Thymus (tissue), 11 donors: ENCODE data around the gene WNK2. TPM values are rescaled to one million over a fixed set of nuclear protein-coding genes. Genes with fewer than 3 reads are reported as not detected.

Experiments used
- DNase-seq, 9 donors: peaks; one replicate each; pipeline ENCODE4 v3.0.0-alpha.2; 2013; ENCODE audit warnings: low spot score in 9 of 9, low read depth in 6 of 9, missing footprints in 1 of 9
- H3K27ac ChIP-seq, 2 donors: one replicate each; pipeline ENCODE4 v1.5.1; 2013; ENCODE audit warnings: control low read depth in 1 of 2, low read depth in 1 of 2, low read length in 1 of 2, mild to moderate bottlenecking in 1 of 2, moderate library complexity in 1 of 2
- H3K27me3 ChIP-seq, 2 donors: one replicate each; pipeline ENCODE4 v1.5.1; 2013; ENCODE audit warnings: low read length in 1 of 2; ENCODE audit not compliant: control insufficient read depth in 2 of 2, insufficient read depth in 1 of 2
- H3K36me3 ChIP-seq, 2 donors: one replicate each; pipeline ENCODE4 v1.5.1; 2013; ENCODE audit warnings: low read length in 1 of 2, mild to moderate bottlenecking in 1 of 2, moderate library complexity in 1 of 2; ENCODE audit not compliant: control insufficient read depth in 2 of 2, insufficient read depth in 2 of 2
- H3K4me1 ChIP-seq, 2 donors: one replicate each; pipeline ENCODE4 v1.5.1; 2013; ENCODE audit warnings: low read length in 2 of 2; ENCODE audit not compliant: control insufficient read depth in 2 of 2, insufficient read depth in 2 of 2
- H3K4me3 ChIP-seq, 2 donors: one replicate each; pipeline ENCODE4 v1.5.1; 2013; ENCODE audit warnings: low read length in 2 of 2, control low read depth in 1 of 2, mild to moderate bottlenecking in 1 of 2
- H3K9me3 ChIP-seq, 2 donors: one replicate each; pipeline ENCODE4 v1.5.1; 2013; ENCODE audit warnings: low read length in 1 of 2, mild to moderate bottlenecking in 1 of 2; ENCODE audit not compliant: control insufficient read depth in 2 of 2, insufficient read depth in 1 of 2
- WGBS: extraction: QIAGEN DNeasy Blood & Tissue Kit; methylation state at CpG from one replicate; pipeline ENCODE4 v1.1.7; 2013; 5-methylcytosine and 5-hydroxymethylcytosine counted together
- polyA plus RNA-seq: library from polyadenylated mRNA; stranded (reverse); fragments of 200-250 nt; gene quantifications from one replicate; pipeline ENCODE4 v1.2.3, GENCODE V29; 2013
- total RNA-seq: library from RNA; stranded (reverse); fragments of 120-200 nt; gene quantifications from one replicate; pipeline ENCODE4 v1.2.4, GENCODE V29; 2013
- donor health status: healthy.

WNK2 gene
- total and polyA plus RNA-seq, 2 donors = 9.1 to 12.5 TPM

DNA sequence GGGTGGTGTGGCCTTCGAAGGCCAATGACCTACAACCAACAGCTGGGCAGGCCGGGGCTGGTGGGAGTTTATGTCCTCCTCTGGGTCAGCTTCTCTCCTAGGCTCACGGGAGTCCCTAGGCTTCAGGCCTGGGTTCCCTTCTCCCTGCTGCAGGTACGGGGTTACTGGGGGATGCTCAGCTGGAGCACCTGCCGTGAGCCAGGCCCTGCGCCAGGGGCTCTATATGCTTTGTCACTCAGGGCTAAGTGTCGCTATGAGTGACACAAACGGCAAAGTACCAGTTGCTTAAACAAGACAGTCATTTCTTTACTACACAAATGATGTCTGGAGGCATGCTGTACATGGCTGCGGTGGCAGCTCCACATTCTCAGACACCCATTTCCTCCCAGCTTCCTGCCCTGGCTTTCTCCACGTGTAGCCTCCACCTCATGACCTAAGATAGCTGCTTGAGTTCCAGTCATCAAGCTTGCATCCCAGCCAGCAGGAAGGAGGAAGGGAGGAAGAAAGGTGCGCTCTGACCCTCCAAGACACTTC lies 27.4 kb upstream of the WNK2 start:
- Histone ChIP-seq H3K27ac (no peak overlapping the region), H3K27me3 (no peaks in the 10 kb centered on the region), H3K4me3 (no peak overlapping the region), H3K4me1 (no peaks in the 10 kb centered on the region), H3K9me3 (peaks cover 0 to 6% of the 10 kb centered on the region in 2 donors), H3K36me3 (no peaks in the 10 kb centered on the region)
- no peak for DNase-seq
- WGBS = 89% methylated on average over 11 of the region's 11 CpGs

DNA sequence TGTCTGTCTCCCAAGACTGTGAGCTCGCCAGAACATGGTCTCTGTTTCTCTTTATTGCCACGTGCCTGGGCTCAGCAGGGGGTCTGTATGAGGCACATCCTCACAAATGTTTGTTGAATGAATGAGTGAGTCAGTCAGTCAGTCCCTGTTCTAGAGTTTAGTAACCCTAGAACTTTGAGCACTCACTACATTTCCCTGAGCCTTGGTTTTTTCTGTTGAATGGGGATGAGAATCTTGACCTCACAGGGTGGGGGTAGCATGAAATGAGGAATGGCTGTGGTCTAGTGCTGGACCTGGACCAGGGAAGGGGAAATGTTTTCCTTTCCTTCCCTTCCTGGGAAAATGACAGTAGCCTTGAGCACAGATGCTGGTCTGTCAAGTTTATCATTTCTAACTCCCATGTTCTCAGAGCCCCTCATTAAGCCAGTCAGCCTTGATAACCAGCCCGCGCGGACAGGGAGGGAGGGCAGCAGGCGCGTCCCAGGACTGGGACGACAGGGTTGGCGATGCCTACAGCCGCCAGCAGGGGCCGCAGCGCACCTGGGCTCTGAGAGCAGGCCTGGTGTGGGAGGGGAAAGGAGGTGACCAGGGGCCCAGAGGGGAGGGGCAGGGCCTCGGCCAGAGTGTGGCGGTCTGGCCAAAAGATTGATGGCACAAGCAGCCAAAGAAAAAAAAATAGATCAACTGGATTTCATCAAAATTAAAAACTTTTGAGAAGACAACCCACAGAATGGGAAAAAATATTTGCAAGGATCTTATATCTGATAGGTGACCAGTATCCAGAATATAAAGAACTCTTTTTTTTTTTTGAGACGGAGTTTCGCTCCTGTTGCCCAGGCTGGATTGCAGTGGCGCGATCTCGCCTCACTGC lies 24.1 kb upstream of the WNK2 start:
- Histone ChIP-seq H3K36me3 (no peaks in the 10 kb centered on the region), H3K4me3 (no peak overlapping the region), H3K27ac (no peak overlapping the region), H3K4me1 (no peaks in the 10 kb centered on the region), H3K27me3 (no peaks in the 10 kb centered on the region), H3K9me3 (peaks cover 0 to 9% of the 10 kb centered on the region in 2 donors)
- DNase-seq = peak in 4 of 9 donors; percentile 39 to 65 (median 55)
- WGBS = 34% methylated on average over 19 of the region's 19 CpGs

DNA sequence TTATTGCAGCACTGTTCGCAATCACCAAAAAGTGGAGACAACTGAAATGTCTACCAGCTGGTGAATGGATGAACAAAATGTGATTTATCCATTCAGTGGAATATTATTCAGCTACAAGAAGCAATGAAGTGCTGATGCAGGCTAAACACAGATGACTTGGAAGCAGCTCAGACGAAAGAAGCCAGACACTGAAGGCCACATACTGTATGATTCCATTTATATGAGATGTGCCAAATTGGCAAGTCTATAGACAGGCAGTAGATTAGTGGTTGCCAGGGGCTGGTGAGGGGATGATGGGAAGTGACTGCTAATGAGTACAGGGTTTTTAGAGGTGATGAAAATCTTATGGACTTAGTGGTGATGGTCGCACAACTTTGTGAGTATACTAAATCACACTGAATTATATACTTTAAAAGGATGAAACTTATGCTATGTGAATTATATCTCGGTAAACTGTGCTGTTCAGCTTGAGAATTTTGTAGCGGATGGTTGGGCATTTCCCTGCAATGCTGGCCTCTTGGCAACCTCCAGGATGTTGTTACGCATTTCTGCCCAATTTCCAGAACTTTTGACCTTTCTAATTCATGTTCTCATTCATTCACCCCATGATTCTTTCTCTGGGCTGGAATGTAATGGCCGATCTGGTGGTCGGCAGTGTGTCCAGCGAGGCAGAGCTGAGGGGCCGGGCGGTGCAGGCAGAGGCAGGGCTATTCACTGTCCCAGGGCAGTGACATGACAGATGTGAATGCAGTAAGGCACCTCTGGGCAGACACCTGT lies 22.0 kb upstream of the WNK2 start:
- no peaks in the 10 kb centered on the region for H3K4me1 ChIP-seq
- no peak for DNase-seq
- no peak overlapping the region for H3K4me3 ChIP-seq
- no peaks in the 10 kb centered on the region for H3K36me3 ChIP-seq
- no peak overlapping the region for H3K27ac ChIP-seq
- H3K27me3 ChIP-seq = no peaks in the 10 kb centered on the region
- peaks cover 0 to 4% of the 10 kb centered on the region in 2 donors for H3K9me3 ChIP-seq
- WGBS = 88% methylated on average over 11 of the region's 11 CpGs

DNA sequence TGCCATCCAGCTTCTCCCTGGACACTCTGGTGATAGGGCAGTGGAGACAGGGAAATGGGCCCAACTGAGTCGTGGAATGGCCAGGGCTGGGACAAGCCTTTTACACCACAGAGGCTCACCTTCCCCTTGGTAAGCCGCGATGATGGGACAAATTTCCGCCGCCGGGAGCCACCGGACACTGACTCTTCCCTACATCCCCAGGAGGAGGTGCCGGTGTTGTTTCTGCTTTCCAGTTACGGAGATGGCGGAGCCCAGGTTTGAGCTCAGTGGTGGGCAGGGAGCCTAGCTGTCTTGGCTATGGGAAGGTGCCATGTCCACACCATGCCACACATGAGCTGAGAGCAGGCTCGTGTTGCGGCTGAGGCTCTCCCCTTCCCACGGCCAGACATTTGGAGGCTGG lies 19.9 kb upstream of the WNK2 start:
- H3K27ac ChIP-seq = no peak overlapping the region
- 91% methylated on average over 13 of the region's 13 CpGs for WGBS
- H3K27me3 ChIP-seq = no peaks in the 10 kb centered on the region
- no peak overlapping the region for H3K4me3 ChIP-seq
- DNase-seq = no peak
- H3K36me3 ChIP-seq = no peaks in the 10 kb centered on the region
- no peaks in the 10 kb centered on the region for H3K4me1 ChIP-seq
- peaks cover 0 to 4% of the 10 kb centered on the region in 2 donors for H3K9me3 ChIP-seq

DNA sequence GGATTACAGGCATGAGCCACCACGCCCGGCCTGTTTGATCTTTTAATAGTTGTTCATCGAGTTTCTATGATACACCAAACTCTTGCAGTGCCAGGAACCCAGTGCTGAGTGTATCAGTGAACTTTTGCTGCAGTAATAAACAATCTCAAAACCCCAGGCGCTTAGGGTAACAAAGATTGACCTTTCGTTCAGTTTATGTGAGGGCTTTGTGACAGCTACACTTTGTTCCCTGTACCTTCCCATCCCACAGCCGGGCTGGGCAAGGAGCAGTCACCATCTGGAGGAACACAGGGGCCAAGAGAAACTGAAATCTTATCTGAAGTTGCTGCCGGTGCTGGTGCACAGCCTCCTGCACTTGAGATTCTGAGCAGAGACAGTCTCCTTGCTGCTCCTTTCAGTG lies 17.2 kb upstream of the WNK2 start:
- no peaks in the 10 kb centered on the region for H3K4me1 ChIP-seq
- H3K9me3 ChIP-seq = peaks cover 0 to 4% of the 10 kb centered on the region in 2 donors
- no peaks in the 10 kb centered on the region for H3K36me3 ChIP-seq
- H3K4me3 ChIP-seq = no peak overlapping the region
- no peak for DNase-seq
- WGBS = 92% methylated on average over 7 of the region's 7 CpGs
- H3K27me3 ChIP-seq = no peaks in the 10 kb centered on the region
- H3K27ac ChIP-seq = no peak overlapping the region

DNA sequence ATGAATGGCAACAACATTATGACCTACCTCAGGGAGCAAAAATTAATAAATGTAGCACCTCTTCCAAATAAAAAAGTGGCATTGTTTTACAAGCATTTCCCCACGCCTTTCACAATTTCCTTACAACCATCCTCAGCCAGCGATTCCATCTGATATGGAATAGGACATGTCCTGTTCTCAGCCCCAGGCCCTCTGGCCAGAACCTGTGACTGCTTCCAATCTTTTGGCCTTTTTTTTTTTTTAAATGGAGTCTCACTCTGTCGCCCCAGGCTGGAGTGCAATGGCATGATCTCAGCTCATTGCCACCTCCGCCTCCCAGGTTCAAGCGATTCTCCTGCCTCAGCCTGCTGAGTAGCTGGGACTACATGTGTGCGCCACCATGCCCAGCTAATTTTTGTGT lies 16.8 kb upstream of the WNK2 start:
- Histone ChIP-seq H3K9me3 (peaks cover 0 to 4% of the 10 kb centered on the region in 2 donors), H3K36me3 (no peaks in the 10 kb centered on the region), H3K27me3 (no peaks in the 10 kb centered on the region), H3K4me1 (no peaks in the 10 kb centered on the region), H3K27ac (no peak overlapping the region), H3K4me3 (no peak overlapping the region)
- no peak for DNase-seq
- 96% methylated on average over 6 of the region's 6 CpGs for WGBS

DNA sequence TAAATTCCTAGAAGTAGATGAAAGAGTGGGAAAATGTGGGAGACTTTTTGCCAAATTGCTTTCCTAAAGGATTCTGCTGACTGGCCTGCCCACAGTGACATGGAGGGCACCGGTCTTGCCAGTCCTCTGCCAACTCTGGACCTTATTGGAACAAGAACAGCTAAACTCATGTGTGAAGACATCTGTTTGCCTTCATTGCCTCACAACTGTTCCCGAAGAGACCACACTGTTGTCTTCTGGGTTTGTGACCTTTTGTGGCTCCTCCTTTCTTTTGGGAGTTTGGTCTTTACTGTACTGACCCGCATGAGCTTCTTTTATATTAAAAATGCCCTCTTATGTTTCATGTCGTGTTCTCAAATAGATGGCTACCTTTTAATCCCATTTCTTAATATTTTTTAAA lies 16.1 kb upstream of the WNK2 start:
- peaks cover 0 to 2% of the 10 kb centered on the region in 2 donors for H3K27me3 ChIP-seq
- H3K9me3 ChIP-seq = peaks cover 0 to 4% of the 10 kb centered on the region in 2 donors
- no peak overlapping the region for H3K27ac ChIP-seq
- no peak overlapping the region for H3K4me3 ChIP-seq
- H3K4me1 ChIP-seq = no peaks in the 10 kb centered on the region
- WGBS = 84% methylated on average over 4 of the region's 4 CpGs
- H3K36me3 ChIP-seq = no peaks in the 10 kb centered on the region
- DNase-seq = no peak

DNA sequence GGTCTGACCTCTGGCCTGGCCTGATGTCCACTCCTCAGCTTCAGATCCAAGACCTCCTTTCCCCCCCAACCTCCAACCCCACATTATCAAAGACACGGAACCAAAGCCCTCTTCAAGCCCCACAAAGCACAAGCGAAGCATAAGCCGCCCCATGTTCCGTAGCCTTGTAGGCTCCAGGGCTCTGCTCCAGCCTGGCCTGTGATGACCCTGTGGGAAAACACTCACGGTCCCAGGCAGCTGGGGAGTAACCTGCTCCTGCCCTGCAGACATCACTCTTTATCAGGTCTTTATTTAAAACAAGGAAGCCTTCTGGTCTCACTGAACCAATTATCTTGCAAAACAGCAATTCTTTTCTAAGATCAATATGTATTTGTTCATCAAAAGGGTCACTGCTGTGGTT lies 15.4 kb upstream of the WNK2 start:
- H3K27me3 ChIP-seq = peaks cover 0 to 5% of the 10 kb centered on the region in 2 donors
- no peaks in the 10 kb centered on the region for H3K9me3 ChIP-seq
- no peak for DNase-seq
- H3K36me3 ChIP-seq = no peaks in the 10 kb centered on the region
- H3K4me3 ChIP-seq = no peak overlapping the region
- peaks cover 0 to 4% of the 10 kb centered on the region in 2 donors for H3K4me1 ChIP-seq
- H3K27ac ChIP-seq = no peak overlapping the region
- 95% methylated on average over 5 of the region's 5 CpGs for WGBS

DNA sequence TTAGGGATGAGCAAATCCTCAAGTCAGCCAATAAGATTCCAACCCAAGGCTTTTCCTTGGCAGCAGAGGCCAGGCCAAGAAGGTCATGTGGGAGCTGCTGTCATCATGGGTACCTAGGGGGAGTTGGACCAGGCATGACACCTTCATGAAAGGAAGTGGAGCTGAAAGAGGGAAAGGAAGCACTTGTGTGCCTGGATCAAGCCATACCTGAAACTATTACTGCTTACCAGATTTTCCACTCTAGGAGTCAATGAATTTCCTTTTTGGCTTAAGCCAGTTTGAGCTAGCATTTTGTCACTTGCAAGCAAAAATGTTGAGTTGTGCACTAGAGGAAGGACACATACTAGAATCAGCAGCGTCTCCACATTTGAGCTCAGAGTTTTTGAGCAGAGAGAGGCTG lies 14.5 kb upstream of the WNK2 start:
- no peaks in the 10 kb centered on the region for H3K36me3 ChIP-seq
- no peak overlapping the region for H3K4me3 ChIP-seq
- H3K4me1 ChIP-seq = peaks cover 0 to 6% of the 10 kb centered on the region in 2 donors
- H3K9me3 ChIP-seq = no peaks in the 10 kb centered on the region
- H3K27me3 ChIP-seq = peaks cover 0 to 5% of the 10 kb centered on the region in 2 donors
- no peak for DNase-seq
- H3K27ac ChIP-seq = no peak overlapping the region
- WGBS = 98% methylated on average over 1 of the region's 1 CpG
